22Rv1 (cell line): ENCODE results near the gene GOPC.

Experiments used
- ZFX ChIP-seq: fragments of 450-650 bp; IDR thresholded peaks from 2 replicates; pipeline ENCODE4 v1.6.1; 2017; ENCODE audit warnings: antibody characterized with exemption, borderline replicate concordance
- TF ChIP-seq, protein P1 (sequence below): fragments of 450-650 bp; IDR thresholded peaks from 2 replicates; pipeline ENCODE4 v1.5.1; 2017; ENCODE audit warnings: mild to moderate bottlenecking

DNA sequence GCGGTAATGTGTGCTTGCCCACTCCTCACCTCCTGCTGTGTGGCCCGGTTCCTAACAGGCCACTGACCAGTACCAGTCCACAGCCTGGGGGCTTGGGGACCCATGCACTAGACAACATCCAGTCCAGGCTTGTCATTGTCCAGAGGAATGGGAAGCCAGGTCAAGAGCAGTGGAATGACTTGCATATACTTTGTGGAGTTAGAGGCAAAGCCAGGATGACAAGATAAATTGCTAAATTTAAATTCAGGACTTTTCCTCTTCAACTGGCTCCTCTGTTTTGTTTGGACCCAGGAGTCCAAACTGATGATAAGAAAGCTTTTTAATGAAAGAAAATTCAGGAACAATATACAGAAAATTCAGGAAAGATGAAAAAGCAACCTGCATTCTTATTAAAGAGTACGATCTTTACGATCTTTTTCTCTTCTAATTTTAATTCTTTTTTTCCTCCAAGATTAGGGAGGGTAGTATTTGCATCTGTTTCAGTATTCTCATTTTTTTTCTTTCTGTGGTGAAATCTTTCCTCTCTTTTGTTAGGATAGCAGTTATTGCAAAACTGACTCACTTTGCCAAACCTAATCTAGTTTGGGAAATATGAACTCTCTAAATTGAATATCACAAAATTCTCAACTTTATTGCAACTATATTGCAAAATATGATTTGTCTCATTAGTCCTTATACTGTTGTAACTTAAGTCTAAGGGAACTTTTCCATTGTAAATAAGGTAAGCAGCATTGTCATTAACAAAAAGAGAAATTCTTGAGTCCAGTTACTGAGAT is 71.7 kb downstream of the GOPC start:
- TF ChIP-seq, protein P1, sequence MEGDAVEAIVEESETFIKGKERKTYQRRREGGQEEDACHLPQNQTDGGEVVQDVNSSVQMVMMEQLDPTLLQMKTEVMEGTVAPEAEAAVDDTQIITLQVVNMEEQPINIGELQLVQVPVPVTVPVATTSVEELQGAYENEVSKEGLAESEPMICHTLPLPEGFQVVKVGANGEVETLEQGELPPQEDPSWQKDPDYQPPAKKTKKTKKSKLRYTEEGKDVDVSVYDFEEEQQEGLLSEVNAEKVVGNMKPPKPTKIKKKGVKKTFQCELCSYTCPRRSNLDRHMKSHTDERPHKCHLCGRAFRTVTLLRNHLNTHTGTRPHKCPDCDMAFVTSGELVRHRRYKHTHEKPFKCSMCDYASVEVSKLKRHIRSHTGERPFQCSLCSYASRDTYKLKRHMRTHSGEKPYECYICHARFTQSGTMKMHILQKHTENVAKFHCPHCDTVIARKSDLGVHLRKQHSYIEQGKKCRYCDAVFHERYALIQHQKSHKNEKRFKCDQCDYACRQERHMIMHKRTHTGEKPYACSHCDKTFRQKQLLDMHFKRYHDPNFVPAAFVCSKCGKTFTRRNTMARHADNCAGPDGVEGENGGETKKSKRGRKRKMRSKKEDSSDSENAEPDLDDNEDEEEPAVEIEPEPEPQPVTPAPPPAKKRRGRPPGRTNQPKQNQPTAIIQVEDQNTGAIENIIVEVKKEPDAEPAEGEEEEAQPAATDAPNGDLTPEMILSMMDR: no peak
- no peak for TF ChIP-seq ZFX
